ENCODE measurements around the gene DIRAS1.
"Not testable (repeated sequence)": the region's sequence is repeated elsewhere in the genome, so short reads cannot be mapped to it uniquely, and the experiment has no call there.

Gene DIRAS1

DNA sequence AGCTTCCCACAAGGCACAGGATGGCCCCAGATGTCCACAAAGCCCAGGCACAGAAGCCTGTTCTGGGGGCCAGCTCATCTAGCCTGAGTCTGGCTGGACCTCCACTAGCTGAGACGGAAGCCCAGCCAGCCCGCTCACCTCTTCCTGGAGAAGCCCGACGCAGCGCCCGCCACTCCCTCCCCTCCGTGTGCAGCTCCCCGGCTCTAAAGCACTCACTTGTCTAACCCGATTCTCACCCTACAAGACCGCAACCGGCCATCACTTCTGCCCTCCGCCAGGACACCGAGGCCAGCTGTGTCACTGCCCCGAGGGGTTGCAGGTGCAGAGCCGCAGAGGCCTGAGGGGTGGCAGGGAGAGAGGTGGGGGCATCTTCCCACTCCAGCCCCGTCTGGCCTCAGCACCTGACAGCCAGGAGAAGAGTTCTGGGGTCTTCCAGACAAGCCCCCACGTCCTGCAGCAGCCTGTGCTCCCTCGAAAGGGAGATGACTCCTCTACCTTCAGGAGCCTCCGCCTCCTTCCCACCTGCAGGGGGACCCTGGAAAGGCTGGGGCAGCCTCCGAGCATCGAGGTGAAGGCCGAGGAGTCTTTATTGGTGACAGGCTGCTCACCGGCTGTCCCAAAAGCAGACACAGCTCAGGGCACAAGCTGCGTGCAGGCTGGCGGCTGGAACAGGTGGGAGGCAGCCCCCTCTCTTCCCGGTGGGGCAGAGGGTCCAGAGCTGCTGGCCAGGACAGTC, 5.9 kb upstream of the DIRAS1 start:
- DNase-seq (ENCODE audit: low spot score) = no peak

- DNase-seq (ENCODE audit: low spot score) = no peak
Measured at GRCh38 chr19:2726160-2726855, 5.1 kb upstream of the DIRAS1 start.

DNA sequence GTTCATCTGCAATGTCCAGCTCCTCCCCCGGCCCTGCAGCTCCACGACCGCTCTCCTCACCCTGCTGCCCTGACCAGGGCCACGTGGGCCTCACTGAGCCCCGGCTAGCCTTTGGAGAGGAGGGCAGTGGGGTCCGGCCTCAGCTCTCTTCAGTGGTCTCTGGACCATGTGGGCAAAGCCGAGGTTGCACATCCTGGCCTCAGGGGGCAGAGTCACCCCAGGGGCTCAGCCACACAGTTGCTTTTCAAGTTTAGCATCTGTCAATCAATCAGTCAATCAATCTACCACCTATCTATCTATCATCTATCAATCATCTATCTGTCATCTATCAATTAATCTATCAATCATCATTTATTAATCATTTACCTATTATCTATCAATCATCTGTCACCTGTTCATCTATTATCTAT, 3.0 kb upstream of the DIRAS1 start:
- no peak for DNase-seq (ENCODE audit: low spot score)

GRCh38 chr19:2723747-2724146, 2.6 kb upstream of the DIRAS1 start:
- DNase-seq (ENCODE audit: low spot score) = no peak

DNA sequence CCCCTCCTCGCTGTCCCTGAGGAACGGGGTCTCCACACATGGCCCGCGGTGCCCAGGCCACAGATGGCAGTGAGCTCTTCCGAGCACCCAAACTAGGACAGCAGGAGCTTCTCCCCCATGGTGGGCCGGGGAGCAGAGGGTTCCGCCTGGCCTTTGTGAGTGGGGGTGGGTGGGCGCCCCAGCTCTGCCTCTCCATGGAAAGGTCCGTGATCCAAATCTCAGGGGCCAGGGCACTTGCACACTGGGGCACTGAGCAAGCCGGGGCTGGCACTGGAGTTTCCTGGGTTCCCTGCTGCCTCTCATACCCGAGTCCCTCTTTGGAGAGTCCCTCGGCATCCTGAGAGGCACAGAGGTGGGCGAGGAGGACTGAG, 2.2 kb upstream of the DIRAS1 start:
- DNase-seq (ENCODE audit: low spot score) = no peak

- DNase-seq (ENCODE audit: low spot score) = no peak
Measured at GRCh38 chr19:2722541-2723344, 1.6 kb upstream of the DIRAS1 start.

- no peak for DNase-seq (ENCODE audit: low spot score)
Measured at GRCh38 chr19:2721570-2722540, 683 bp upstream of the DIRAS1 start.

DNA sequence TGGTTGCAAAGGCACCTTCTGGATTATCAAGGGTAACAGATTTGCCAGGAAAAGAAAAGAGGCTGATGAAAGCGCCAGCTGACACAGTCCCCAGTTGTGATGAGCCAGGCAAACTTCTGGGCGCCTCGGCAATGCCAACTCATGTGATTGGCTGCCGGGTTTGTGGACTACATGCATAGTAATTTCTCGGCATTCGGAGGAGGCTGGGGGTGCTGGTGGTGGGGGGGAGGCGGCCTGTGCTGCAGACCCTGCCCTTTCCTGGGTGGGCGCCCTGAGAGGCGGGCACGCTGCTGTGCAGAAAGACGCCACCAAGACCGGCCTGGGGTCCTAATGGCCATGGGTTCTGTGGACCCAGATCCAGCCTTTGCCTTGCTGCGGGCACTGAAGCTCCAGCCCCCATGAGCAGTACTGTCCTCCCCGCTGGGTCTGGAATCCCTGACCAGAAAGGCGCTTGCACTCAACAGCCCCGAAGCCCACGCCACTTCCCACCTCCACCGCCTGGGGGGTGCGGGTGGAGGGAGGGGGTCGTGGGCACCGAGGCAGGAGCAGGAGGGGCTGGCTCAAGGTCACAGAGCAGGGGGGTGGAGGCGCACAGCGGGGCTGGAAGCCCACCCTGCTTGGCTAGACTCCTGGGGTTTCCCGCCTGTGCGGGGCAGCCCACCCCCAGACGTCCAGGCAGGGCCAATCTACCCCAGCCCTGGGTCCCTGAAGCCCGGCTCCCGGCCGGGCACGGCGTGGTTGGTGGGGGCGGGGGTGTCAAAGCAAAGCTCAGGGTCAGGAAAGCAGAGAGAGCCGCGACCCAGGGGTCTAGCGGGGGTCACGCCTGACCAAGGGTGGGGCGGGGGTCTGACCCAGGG, 1.0 kb downstream of the DIRAS1 start:
- no peak for DNase-seq (ENCODE audit: low spot score)

DNA sequence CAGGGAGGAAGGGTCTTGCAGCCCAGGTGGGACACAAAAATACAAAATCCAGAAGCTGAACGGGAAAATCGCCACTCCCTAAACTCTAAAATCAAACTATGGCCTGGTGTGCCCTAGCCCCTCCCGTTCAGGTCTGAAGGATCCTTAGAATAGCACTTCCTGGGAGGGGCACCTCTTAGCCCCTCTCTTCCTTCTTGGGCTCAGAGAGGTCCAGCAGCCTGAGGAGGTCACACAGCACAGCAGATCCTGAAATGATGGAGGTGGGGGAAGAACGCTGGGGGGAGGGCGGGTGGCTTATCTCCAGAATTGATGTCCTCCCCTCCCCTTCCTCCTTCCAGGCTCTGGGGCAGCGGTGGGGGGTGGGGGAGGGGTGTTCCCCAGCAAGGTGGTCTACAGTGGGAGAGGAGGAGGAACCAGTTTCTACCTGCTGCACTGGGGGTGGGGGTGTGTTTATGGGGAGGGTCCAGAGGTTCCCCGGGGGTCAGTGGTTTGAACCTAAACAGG, 1.9 kb downstream of the DIRAS1 start:
- DNase-seq (ENCODE audit: low spot score) = no peak

- DNase-seq (ENCODE audit: low spot score) = no peak
Measured at GRCh38 chr19:2717638-2718541, 3.3 kb downstream of the DIRAS1 start.

GRCh38 chr19:2716722-2717637, 4.2 kb downstream of the DIRAS1 start:
- DNase-seq (ENCODE audit: low spot score) = no peak

- DNase-seq (ENCODE audit: low spot score) = no peak
Measured at GRCh38 chr19:2716275-2716650, 4.9 kb downstream of the DIRAS1 start.

- no peak for DNase-seq (ENCODE audit: low spot score)
Measured at GRCh38 chr19:2715470-2716274, 5.5 kb downstream of the DIRAS1 start.

DNA sequence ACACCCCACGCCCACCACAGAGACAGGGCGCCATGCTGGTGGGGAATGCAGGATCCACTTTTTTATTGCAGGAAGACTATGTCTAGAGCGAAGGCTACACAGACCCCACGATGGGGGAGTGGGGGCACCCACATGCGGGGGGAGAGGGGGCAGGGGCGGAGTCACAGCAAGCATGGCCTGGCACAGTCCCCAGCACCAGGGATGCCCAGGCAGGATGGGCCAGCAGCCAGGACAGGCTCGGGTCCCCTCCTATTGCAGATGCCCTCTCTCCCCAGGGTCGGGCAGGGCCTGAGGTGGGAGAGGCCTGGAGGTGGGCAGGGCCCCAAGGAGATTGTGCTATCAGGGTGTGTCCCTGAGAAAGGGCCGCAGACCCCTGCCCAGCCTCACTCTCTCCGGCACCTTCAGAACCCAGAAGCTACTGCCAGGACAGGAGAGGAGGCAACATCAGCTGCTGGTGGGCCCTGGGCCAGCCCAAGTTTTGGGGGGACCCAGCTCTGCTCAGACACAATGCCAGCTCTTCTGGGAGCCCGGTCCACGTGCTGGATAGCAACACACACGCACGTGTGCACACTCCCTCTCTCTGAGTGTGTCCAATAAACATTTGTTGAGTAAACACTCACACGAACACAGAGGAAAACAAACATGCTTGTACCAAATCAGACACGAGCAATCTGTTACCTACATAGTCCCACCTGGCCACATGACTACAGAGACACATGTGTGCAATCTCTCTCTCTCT, 6.5 kb downstream of the DIRAS1 start:
- no peak for DNase-seq (ENCODE audit: low spot score)

- not testable (repeated sequence) for DNase-seq (ENCODE audit: low spot score)
Measured at GRCh38 chr19:2714102-2714501, 7.1 kb downstream of the DIRAS1 start.

DNA sequence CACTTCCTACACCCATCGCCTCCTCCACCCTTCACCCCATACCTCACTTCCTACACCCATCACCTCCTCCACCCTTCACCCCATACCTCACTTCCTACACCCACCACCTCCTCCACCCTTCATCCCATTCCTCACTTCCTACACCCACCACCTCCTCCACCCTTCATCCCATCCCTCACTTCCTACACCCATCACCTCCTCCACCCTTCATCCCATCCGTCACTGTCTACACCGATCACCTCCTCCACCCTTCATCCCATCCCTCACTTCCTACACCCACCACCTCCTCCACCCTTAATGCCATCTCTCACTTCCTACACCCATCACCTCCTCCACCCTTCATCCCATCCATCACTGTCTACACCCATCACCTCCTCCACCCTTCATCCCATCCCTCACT, 8.0 kb downstream of the DIRAS1 start:
- DNase-seq (ENCODE audit: low spot score) = not testable (repeated sequence)

DNA sequence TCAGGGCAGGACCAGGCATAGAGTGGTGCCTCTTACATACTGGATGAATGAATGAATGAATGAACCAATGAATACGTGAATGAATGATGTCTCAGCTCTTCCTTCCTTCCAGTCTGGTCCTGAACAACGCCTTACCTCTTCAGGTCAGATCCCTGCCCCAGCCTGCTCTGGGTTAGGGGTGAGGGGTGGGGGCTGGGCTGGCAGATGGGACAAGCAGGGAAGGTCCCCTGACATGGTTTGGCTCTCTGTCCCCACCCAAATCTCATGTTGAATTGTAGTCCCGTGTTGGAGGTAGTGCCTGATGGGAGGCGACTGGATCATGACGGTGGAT, 9.3 kb downstream of the DIRAS1 start:
- DNase-seq (ENCODE audit: low spot score) = no peak

All from HuH-7 (cell line).